A549 (cell line): ENCODE data around the gene ROBO1.

ENCODE experiments used
- TF ChIP-seq, protein P1 (sequence below): fragments of >200 bp; sonication (Bioruptor Twin); formaldehyde crosslinking; IDR thresholded peaks from 3 replicates; pipeline ENCODE4 v1.5.1; 2016
- TF ChIP-seq, protein P2 (sequence below): fragments of 200-600 bp; sonication (generic); IDR thresholded peaks from 2 replicates; pipeline ENCODE4 v1.6.1; 2016; ENCODE audit warnings: antibody characterized with exemption, mild to moderate bottlenecking, moderate library complexity

DNA sequence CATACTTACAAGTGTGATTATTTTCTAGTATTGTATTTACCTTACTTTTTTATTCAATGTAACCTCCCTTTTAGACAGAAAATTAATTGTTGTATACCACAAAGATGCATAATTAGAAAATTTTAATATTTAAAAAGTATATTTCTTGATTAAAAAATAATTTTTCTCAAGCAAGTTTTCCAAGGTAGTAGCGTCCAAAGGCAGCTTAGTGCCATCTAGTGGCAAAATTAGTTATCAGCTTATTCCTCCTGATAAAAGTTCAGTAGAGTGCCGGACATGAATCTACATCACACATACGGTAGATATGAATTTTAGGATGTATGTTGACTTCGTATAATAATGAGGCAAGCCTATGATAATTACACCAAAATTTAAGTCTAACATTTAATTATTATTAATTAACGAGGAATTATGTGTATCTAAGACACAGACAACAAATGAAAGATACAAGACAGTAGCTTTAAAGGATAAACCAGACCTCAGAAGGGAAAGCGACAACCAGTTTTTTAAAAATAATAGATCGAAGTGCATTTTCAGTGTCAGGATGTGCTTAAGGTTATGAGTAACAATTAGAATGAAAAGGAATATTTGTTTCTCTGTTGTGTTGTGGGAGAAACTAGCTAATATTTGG is 405.9 kb downstream of the ROBO1 start:
- TF ChIP-seq, protein P1, sequence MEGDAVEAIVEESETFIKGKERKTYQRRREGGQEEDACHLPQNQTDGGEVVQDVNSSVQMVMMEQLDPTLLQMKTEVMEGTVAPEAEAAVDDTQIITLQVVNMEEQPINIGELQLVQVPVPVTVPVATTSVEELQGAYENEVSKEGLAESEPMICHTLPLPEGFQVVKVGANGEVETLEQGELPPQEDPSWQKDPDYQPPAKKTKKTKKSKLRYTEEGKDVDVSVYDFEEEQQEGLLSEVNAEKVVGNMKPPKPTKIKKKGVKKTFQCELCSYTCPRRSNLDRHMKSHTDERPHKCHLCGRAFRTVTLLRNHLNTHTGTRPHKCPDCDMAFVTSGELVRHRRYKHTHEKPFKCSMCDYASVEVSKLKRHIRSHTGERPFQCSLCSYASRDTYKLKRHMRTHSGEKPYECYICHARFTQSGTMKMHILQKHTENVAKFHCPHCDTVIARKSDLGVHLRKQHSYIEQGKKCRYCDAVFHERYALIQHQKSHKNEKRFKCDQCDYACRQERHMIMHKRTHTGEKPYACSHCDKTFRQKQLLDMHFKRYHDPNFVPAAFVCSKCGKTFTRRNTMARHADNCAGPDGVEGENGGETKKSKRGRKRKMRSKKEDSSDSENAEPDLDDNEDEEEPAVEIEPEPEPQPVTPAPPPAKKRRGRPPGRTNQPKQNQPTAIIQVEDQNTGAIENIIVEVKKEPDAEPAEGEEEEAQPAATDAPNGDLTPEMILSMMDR, result peak; percentile 78
- TF ChIP-seq, protein P2, sequence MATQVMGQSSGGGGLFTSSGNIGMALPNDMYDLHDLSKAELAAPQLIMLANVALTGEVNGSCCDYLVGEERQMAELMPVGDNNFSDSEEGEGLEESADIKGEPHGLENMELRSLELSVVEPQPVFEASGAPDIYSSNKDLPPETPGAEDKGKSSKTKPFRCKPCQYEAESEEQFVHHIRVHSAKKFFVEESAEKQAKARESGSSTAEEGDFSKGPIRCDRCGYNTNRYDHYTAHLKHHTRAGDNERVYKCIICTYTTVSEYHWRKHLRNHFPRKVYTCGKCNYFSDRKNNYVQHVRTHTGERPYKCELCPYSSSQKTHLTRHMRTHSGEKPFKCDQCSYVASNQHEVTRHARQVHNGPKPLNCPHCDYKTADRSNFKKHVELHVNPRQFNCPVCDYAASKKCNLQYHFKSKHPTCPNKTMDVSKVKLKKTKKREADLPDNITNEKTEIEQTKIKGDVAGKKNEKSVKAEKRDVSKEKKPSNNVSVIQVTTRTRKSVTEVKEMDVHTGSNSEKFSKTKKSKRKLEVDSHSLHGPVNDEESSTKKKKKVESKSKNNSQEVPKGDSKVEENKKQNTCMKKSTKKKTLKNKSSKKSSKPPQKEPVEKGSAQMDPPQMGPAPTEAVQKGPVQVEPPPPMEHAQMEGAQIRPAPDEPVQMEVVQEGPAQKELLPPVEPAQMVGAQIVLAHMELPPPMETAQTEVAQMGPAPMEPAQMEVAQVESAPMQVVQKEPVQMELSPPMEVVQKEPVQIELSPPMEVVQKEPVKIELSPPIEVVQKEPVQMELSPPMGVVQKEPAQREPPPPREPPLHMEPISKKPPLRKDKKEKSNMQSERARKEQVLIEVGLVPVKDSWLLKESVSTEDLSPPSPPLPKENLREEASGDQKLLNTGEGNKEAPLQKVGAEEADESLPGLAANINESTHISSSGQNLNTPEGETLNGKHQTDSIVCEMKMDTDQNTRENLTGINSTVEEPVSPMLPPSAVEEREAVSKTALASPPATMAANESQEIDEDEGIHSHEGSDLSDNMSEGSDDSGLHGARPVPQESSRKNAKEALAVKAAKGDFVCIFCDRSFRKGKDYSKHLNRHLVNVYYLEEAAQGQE, result no peak
